Activated B cell treated with CpG ODN at 0.5 μM for 24 hours (primary cell): ENCODE results near the gene TAF4. TPM values are rescaled to one million over a fixed set of nuclear protein-coding genes. Genes with fewer than 3 reads are reported as not detected.

Source experiments
- ATAC-seq: fragments of 200-7000 bp; cut with Tn5 transposase; one replicate; pipeline ENCODE4 v1.10.0; 2021; ENCODE audit warnings: low read depth, mild to moderate bottlenecking, moderate library complexity
- CTCF ChIA-PET: fragments of 350-600 bp; sonication (Branson Sonifier 250); formaldehyde crosslinking; loops from one replicate; lab custom pipeline; 2021; ENCODE audit warnings: antibody characterized with exemption; lab: Charles Lee
- POLR2A ChIA-PET: fragments of 350-600 bp; sonication (Branson Sonifier 250); formaldehyde crosslinking; loops from one replicate; lab custom pipeline; 2021; ENCODE audit warnings: antibody characterized with exemption; lab: Charles Lee
- DNase-seq: peaks from one replicate; pipeline ENCODE4 v3.0.0; 2022
- H3K27ac Mint-ChIP-seq: one replicate; pipeline ENCODE4 v1.8.0; 2020; ENCODE audit warnings: mixed read lengths
- H3K27me3 Mint-ChIP-seq: one replicate; pipeline ENCODE4 v1.8.0; 2021; ENCODE audit warnings: mixed read lengths
- H3K36me3 Mint-ChIP-seq: one replicate; pipeline ENCODE4 v1.8.0; 2021; ENCODE audit warnings: low read depth, mixed read lengths
- H3K4me1 Mint-ChIP-seq: one replicate; pipeline ENCODE4 v1.8.0; 2021; ENCODE audit warnings: mixed read lengths
- H3K4me3 Mint-ChIP-seq: one replicate; pipeline ENCODE4 v1.8.0; 2020; ENCODE audit warnings: mild to moderate bottlenecking, mixed read lengths
- H3K9me3 Mint-ChIP-seq: one replicate; pipeline ENCODE4 v1.8.0; 2020; ENCODE audit warnings: mixed read lengths
- intact Hi-C: fragments of 100-400 bp; cut with micrococcal nuclease; formaldehyde crosslinking; loops from one replicate; pipeline ENCODE4 v1.15.1; 2024
- total RNA-seq: library from RNA; stranded (reverse); gene quantifications from 2 replicates; pipeline ENCODE4 v1.2.3, GENCODE V29; 2022
- TF ChIP-seq, protein P1 (sequence below): fragments of 200-600 bp; IDR thresholded peaks from one replicate; pipeline ENCODE4 v1.8.0; 2022; ENCODE audit warnings: antibody characterized with exemption, mild to moderate bottlenecking

The TAF4 gene
- total RNA-seq, 1 donor from 2014 or later = 26.9 TPM

DNA sequence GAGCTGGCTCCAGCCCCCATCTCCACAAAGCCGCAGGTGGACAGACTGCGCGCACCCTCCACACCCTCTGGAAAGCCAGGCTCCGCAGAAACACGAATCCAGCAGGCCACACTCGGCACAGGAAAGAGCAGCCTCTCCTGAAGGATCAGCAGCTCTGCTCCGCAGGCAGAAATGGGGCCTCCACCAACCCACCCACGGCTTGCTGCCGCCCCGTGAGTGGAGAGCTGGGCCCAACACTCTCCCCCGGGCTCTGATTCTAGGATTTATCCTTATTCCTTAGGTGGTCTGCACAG is 39.2 kb downstream of the TAF4 start:
- CTCF ChIA-PET = interaction anchor here (1.1 to 1.5 kb wide), 2 partner anchors 40 to 109 kb away, joined by 3 read pairs; no protein-coding TSS in a partner anchor
- POLR2A ChIA-PET = no interaction called here
- no peak for DNase-seq

DNA sequence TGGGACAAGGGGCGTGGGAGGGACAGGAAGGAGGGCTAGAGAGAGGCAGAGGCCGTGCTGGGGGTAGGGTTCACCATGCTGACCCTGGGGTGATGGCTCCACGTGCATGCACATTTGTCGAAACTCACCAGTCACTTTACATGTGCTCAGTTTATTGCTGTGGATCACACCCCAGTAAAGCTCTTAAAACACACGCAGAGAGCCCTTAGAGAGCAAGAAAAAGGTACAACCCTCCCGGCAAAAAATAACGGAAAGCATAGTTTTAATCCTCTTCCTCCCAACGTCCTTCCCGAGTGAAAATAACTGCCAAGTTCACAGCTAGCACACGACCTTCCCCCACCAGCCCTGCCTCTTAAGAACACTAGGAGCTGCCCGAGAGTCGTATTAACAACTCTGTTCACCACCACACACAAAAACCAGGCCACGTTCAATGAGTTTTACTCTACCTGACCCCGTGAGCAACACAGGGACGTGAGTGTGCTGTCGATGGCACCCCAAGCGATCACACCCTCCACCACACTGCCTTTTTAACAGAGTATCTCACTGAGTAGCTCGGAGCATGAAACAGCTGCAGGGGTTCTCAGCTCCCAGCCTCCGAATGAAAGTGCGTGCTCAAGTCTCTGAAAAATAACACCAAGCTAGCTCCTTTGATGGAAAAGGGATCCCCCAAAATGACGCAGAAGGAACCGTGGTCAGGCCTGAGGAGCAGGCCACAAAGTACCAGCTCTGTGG is 39.7 kb downstream of the TAF4 start:
- ChIA-PET CTCF (interaction anchor here (1.0 to 1.5 kb wide), 3 partner anchors 15 to 110 kb away, joined by 3 to 4 read pairs (median 3); no protein-coding TSS in a partner anchor), POLR2A (no interaction called here)
- Mint-ChIP-seq H3K4me1 (peaks cover 39% of the 10 kb centered on the region), H3K36me3 (peaks cover 5% of the 10 kb centered on the region), H3K27me3 (no peaks in the 10 kb centered on the region), H3K9me3 (no peaks in the 10 kb centered on the region), H3K4me3 (no peak overlapping the region), H3K27ac (no peak overlapping the region)
- TF ChIP-seq, protein P1, sequence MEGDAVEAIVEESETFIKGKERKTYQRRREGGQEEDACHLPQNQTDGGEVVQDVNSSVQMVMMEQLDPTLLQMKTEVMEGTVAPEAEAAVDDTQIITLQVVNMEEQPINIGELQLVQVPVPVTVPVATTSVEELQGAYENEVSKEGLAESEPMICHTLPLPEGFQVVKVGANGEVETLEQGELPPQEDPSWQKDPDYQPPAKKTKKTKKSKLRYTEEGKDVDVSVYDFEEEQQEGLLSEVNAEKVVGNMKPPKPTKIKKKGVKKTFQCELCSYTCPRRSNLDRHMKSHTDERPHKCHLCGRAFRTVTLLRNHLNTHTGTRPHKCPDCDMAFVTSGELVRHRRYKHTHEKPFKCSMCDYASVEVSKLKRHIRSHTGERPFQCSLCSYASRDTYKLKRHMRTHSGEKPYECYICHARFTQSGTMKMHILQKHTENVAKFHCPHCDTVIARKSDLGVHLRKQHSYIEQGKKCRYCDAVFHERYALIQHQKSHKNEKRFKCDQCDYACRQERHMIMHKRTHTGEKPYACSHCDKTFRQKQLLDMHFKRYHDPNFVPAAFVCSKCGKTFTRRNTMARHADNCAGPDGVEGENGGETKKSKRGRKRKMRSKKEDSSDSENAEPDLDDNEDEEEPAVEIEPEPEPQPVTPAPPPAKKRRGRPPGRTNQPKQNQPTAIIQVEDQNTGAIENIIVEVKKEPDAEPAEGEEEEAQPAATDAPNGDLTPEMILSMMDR = no peak
- intact Hi-C loops = loop anchor here (5.0 kb wide), 1 partner anchor 111 kb away; no protein-coding TSS in a partner anchor
- DNase-seq (no peak), ATAC-seq (no peak)

More for the DNA sequence above, 39.2 kb downstream of the TAF4 start:
- Mint-ChIP-seq H3K9me3 (no peaks in the 10 kb centered on the region), H3K4me3 (no peak overlapping the region), H3K27ac (no peak overlapping the region), H3K4me1 (peaks cover 43% of the 10 kb centered on the region), H3K36me3 (peaks cover 5% of the 10 kb centered on the region), H3K27me3 (no peaks in the 10 kb centered on the region)
- intact Hi-C loops = loop anchor here (5.0 kb wide), 1 partner anchor 111 kb away; no protein-coding TSS in a partner anchor
- no peak for ATAC-seq
- TF ChIP-seq, protein P1 = no peak

GRCh38 chr20:62025394-62025793 is 40.3 kb downstream of the TAF4 start:
- intact Hi-C loops = loop anchor here (5.0 kb wide), 1 partner anchor 112 kb away; no protein-coding TSS in a partner anchor
- no peaks in the 10 kb centered on the region for H3K27me3 Mint-ChIP-seq
- H3K36me3 Mint-ChIP-seq = peaks cover 5% of the 10 kb centered on the region
- no peaks in the 10 kb centered on the region for H3K9me3 Mint-ChIP-seq
- H3K4me1 Mint-ChIP-seq = peaks cover 39% of the 10 kb centered on the region
- no peak overlapping the region for H3K27ac Mint-ChIP-seq
- no peak for ATAC-seq
- no peak overlapping the region for H3K4me3 Mint-ChIP-seq
- TF ChIP-seq, protein P1 = no peak
- POLR2A ChIA-PET = no interaction called here
- no peak for DNase-seq
- CTCF ChIA-PET = interaction anchor here (1.0 to 1.1 kb wide), 2 partner anchors 14 to 41 kb away, joined by 3 to 4 read pairs; no protein-coding TSS in a partner anchor

DNA sequence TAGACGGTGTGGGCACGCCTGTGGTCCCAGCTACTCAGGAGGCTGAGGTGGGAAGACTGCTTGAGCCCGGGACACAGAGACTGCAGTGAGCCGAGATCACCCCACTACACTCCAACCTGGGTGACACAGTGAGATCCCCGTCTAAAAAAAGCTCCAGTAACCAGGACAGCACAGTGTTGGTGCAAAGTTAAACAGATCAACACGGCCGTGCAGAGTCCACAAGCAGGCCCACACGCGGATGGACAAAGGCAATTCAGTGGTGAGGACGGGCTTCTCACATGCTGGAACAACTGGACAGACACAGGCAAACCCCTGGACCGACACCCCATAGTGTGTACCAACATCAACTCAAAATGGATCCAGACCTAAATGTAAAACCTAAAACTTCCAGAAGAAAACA is 41.7 kb downstream of the TAF4 start:
- DNase-seq (no peak), ATAC-seq (no peak)
- peaks cover 5% of the 10 kb centered on the region for H3K36me3 Mint-ChIP-seq
- no peaks in the 10 kb centered on the region for H3K9me3 Mint-ChIP-seq
- ChIA-PET CTCF (no interaction called here), POLR2A (no interaction called here)
- intact Hi-C loops = no loop called here
- no peak overlapping the region for H3K4me3 Mint-ChIP-seq
- H3K27me3 Mint-ChIP-seq = no peaks in the 10 kb centered on the region
- H3K27ac Mint-ChIP-seq = no peak overlapping the region
- peaks cover 29% of the 10 kb centered on the region for H3K4me1 Mint-ChIP-seq
- TF ChIP-seq, protein P1 = no peak

- TF ChIP-seq, protein P1 = no peak
- ATAC-seq (no peak), DNase-seq (no peak)
- no peak overlapping the region for H3K4me3 Mint-ChIP-seq
- H3K4me1 Mint-ChIP-seq = peaks cover 29% of the 10 kb centered on the region
- peaks cover 5% of the 10 kb centered on the region for H3K36me3 Mint-ChIP-seq
- intact Hi-C loops = no loop called here
- CTCF ChIA-PET = no interaction called here
- H3K27ac Mint-ChIP-seq = no peak overlapping the region
- H3K9me3 Mint-ChIP-seq = no peaks in the 10 kb centered on the region
- no peaks in the 10 kb centered on the region for H3K27me3 Mint-ChIP-seq
- POLR2A ChIA-PET = no interaction called here
Observed at GRCh38 chr20:62022575-62023139, 43.0 kb downstream of the TAF4 start.
